ENCODE data around the gene SLC25A24. TPM values are rescaled to one million over a fixed set of nuclear protein-coding genes. Genes with fewer than 3 reads are reported as not detected.
"Not testable (repeated sequence)": the region's sequence is repeated elsewhere in the genome, so short reads cannot be mapped to it uniquely, and the experiment has no call there.

The SLC25A24 gene
- total RNA-seq, 2 experiments from 2014 or later = 7.4 to 8.2 TPM

- CTCF ChIA-PET = interaction anchor here (1.2 kb wide), 1 partner anchor 18 kb away, joined by 3 read pairs; no protein-coding TSS in a partner anchor
Measured at GRCh38 chr1:108154314-108154713, 45.8 kb downstream of the SLC25A24 start.

GRCh38 chr1:108152782-108153222, 47.3 kb downstream of the SLC25A24 start:
- Mint-ChIP-seq H3K4me1 (ENCODE audit: low read depth) (no peaks in the 10 kb centered on the region), H3K27me3 (no peaks in the 10 kb centered on the region), H3K9me3 (no peaks in the 10 kb centered on the region), H3K36me3 (ENCODE audit: low read depth) (peaks cover 4% of the 10 kb centered on the region), H3K27ac (no peak overlapping the region), H3K4me3 (no peak overlapping the region)
- ChIA-PET POLR2A (no interaction called here), CTCF (interaction anchor here (1.2 kb wide), 1 partner anchor 401 kb away, joined by 3 read pairs; no protein-coding TSS in a partner anchor)
- ATAC-seq (no peak), DNase-seq (no peak)
- intact Hi-C loops (cut with micrococcal nuclease) = no loop called here
- TF ChIP-seq CTCF (IDR thresholded peaks at IDR 0.05) = no peak

More at GRCh38 chr1:108154314-108154713, 45.8 kb downstream of the SLC25A24 start:
- POLR2A ChIA-PET = no interaction called here
- intact Hi-C loops (cut with micrococcal nuclease) = no loop called here
- Mint-ChIP-seq H3K4me3 (no peak overlapping the region), H3K9me3 (no peaks in the 10 kb centered on the region), H3K4me1 (ENCODE audit: low read depth) (no peaks in the 10 kb centered on the region), H3K27me3 (no peaks in the 10 kb centered on the region), H3K27ac (no peak overlapping the region), H3K36me3 (ENCODE audit: low read depth) (no peaks in the 10 kb centered on the region)
- no peak for DNase-seq
- TF ChIP-seq CTCF (IDR thresholded peaks at IDR 0.05) = no peak
- ATAC-seq = no peak

DNA sequence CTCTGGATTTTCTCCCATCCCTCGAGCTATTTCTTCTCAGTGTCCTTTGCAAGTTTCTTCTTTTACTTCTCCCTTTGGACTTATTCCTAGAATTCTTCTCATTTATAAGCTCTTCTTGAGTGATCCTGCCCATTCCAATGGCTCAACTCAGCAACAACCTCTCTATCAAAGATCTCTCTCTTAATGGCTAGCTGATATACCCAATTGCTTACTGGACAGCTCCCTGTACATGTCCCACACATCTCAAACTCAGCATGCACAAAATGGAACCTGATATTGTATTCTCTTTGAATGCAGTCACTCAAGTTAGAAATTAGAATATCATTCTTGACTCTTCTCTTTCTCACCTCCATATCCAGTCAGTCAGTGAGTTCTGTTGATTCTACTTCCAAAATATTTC, 48.6 kb downstream of the SLC25A24 start:
- no peak for TF ChIP-seq CTCF (IDR thresholded peaks at IDR 0.05)
- ATAC-seq (no peak), DNase-seq (no peak)
- Mint-ChIP-seq H3K4me3 (no peak overlapping the region), H3K27me3 (no peaks in the 10 kb centered on the region), H3K27ac (no peak overlapping the region), H3K36me3 (ENCODE audit: low read depth) (peaks cover 12% of the 10 kb centered on the region), H3K4me1 (ENCODE audit: low read depth) (no peaks in the 10 kb centered on the region), H3K9me3 (no peaks in the 10 kb centered on the region)
- intact Hi-C loops (cut with micrococcal nuclease) = no loop called here
- CTCF ChIA-PET = interaction anchor here (0.7 kb wide), 1 partner anchor 44 kb away, joined by 3 read pairs; no protein-coding TSS in a partner anchor
- POLR2A ChIA-PET = interaction anchor here (0.7 to 1.2 kb wide), 2 partner anchors 9 to 605 kb away, joined by 3 to 4 read pairs; no protein-coding TSS in a partner anchor

DNA sequence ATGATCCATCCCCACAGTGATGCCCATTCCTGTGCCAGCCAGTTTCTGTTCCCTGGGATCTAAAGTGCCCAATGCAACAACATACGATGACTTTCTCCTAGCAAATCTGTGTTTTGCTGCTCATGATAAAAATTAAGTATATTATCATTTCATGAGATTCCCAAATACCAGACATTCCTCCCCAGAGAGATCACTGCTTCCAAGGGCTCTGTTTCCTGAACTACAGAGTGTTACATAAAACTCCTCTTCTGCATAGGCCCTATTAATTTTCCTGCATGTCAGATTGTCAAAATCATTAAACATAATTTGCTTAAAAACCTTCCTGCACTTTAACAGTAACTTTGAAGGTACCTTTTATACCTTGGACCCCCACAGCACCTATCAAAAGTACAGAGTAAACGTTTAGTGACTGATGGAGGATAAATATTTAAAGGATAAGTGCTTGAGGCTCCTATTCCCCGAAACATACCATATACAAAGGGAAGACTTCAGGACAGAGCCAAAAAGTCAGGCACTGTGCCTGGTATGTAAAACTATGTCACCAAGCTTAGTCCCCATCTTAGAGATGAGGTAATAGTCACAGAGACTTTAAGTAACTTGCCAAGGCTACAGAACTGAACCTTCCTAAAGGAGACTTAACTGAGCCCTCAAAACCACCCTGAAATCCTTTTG, 50.2 kb downstream of the SLC25A24 start:
- Mint-ChIP-seq H3K27me3 (no peaks in the 10 kb centered on the region), H3K36me3 (ENCODE audit: low read depth) (peaks cover 19% of the 10 kb centered on the region), H3K27ac (no peak overlapping the region), H3K4me1 (ENCODE audit: low read depth) (no peaks in the 10 kb centered on the region), H3K9me3 (peaks cover 1% of the 10 kb centered on the region), H3K4me3 (no peak overlapping the region)
- no peak for ATAC-seq
- DNase-seq = no peak
- ChIA-PET CTCF (no interaction called here), POLR2A (no interaction called here)
- no peak for TF ChIP-seq CTCF (IDR thresholded peaks at IDR 0.05)
- intact Hi-C loops (cut with micrococcal nuclease) = no loop called here

- DNase-seq; CTCF ChIA-PET; ATAC-seq; H3K4me3 Mint-ChIP-seq; intact Hi-C loops (cut with micrococcal nuclease); POLR2A ChIA-PET; H3K27ac Mint-ChIP-seq; H3K9me3 Mint-ChIP-seq; H3K4me1 Mint-ChIP-seq (ENCODE audit: low read depth); H3K27me3 Mint-ChIP-seq: not testable (repeated sequence)
- peaks cover 30% of the 10 kb centered on the region for H3K36me3 Mint-ChIP-seq (ENCODE audit: low read depth)
Measured at GRCh38 chr1:108144569-108144968, 55.6 kb downstream of the SLC25A24 start.

Measured in activated CD8-positive, alpha-beta T cell treated with anti-CD3 and anti-CD28 coated beads for 36 hours (primary cell).